ENCODE data around the gene NOP53.

- no peak for TF ChIP-seq CTCF (conservative IDR thresholded peaks at IDR 0.05 in 1 of 2, IDR thresholded peaks at IDR 0.05 in 1 of 2; ENCODE audit: low read depth in 1 of 2, low read length in 2 of 2)
- TF ChIP-seq EZH2 (IDR thresholded peaks at IDR 0.05; ENCODE audit: low read length, missing control alignments): no peak
These were observed 61.1 kb downstream of the NOP53 start for GRCh38 chr19:47806435-47806834.

Data from fibroblast of lung (primary cell).